ENCODE data around the gene BTNL8.

The BTNL8 gene

GRCh38 chr5:180918380-180918779, 19.4 kb downstream of the BTNL8 start:
- Histone ChIP-seq H3K36me3 (ENCODE audit: control insufficient read depth in 1 of 2, insufficient read depth in 2 of 2, low read length in 2 of 2) (no peaks in the 10 kb centered on the region), H3K27ac (ENCODE audit: low read length) (no peak overlapping the region), H3K4me3 (ENCODE audit: low read depth in 1 of 2, low read length in 2 of 2) (no peak overlapping the region), H3K4me1 (ENCODE audit: control insufficient read depth in 1 of 2, insufficient read depth in 2 of 2, low read length in 2 of 2) (no peaks in the 10 kb centered on the region), H3K27me3 (ENCODE audit: low read depth, low read length) (no peaks in the 10 kb centered on the region), H3K9me3 (ENCODE audit: control insufficient read depth in 1 of 2, low read length in 2 of 2) (peaks cover 0 to 7% of the 10 kb centered on the region in 2 donors)

GRCh38 chr5:180920710-180921109, 21.8 kb downstream of the BTNL8 start:
- no peak overlapping the region for H3K27ac ChIP-seq (ENCODE audit: low read length)
- no peaks in the 10 kb centered on the region for H3K4me1 ChIP-seq (ENCODE audit: control insufficient read depth in 1 of 2, insufficient read depth in 2 of 2, low read length in 2 of 2)
- H3K36me3 ChIP-seq (ENCODE audit: control insufficient read depth in 1 of 2, insufficient read depth in 2 of 2, low read length in 2 of 2): no peaks in the 10 kb centered on the region
- no peak overlapping the region for H3K4me3 ChIP-seq (ENCODE audit: low read depth in 1 of 2, low read length in 2 of 2)
- H3K27me3 ChIP-seq (ENCODE audit: low read depth, low read length): no peaks in the 10 kb centered on the region
- H3K9me3 ChIP-seq (ENCODE audit: control insufficient read depth in 1 of 2, low read length in 2 of 2): peaks cover 8 to 14% of the 10 kb centered on the region in 2 donors

- Histone ChIP-seq H3K27ac (ENCODE audit: low read length) (no peak overlapping the region), H3K4me3 (ENCODE audit: low read depth in 1 of 2, low read length in 2 of 2) (no peak overlapping the region), H3K9me3 (ENCODE audit: control insufficient read depth in 1 of 2, low read length in 2 of 2) (peaks cover 8 to 19% of the 10 kb centered on the region in 2 donors), H3K27me3 (ENCODE audit: low read depth, low read length) (no peaks in the 10 kb centered on the region), H3K36me3 (ENCODE audit: control insufficient read depth in 1 of 2, insufficient read depth in 2 of 2, low read length in 2 of 2) (no peaks in the 10 kb centered on the region), H3K4me1 (ENCODE audit: control insufficient read depth in 1 of 2, insufficient read depth in 2 of 2, low read length in 2 of 2) (no peaks in the 10 kb centered on the region)
These were observed 24.0 kb downstream of the BTNL8 start for GRCh38 chr5:180922932-180923331.

- no peak overlapping the region for H3K4me3 ChIP-seq (ENCODE audit: low read depth in 1 of 2, low read length in 2 of 2)
- no peaks in the 10 kb centered on the region for H3K36me3 ChIP-seq (ENCODE audit: control insufficient read depth in 1 of 2, insufficient read depth in 2 of 2, low read length in 2 of 2)
These were observed 33.7 kb downstream of the BTNL8 start for GRCh38 chr5:180932660-180933059.

GRCh38 chr5:180935203-180935602, 36.2 kb downstream of the BTNL8 start:
- H3K36me3 ChIP-seq (ENCODE audit: control insufficient read depth in 1 of 2, insufficient read depth in 2 of 2, low read length in 2 of 2): no peaks in the 10 kb centered on the region
- H3K27me3 ChIP-seq (ENCODE audit: low read depth, low read length): no peaks in the 10 kb centered on the region
- H3K4me1 ChIP-seq (ENCODE audit: control insufficient read depth in 1 of 2, insufficient read depth in 2 of 2, low read length in 2 of 2): no peaks in the 10 kb centered on the region
- peaks cover 10 to 31% of the 10 kb centered on the region in 2 donors for H3K9me3 ChIP-seq (ENCODE audit: control insufficient read depth in 1 of 2, low read length in 2 of 2)
- H3K27ac ChIP-seq (ENCODE audit: low read length): no peak overlapping the region
- H3K4me3 ChIP-seq (ENCODE audit: low read depth in 1 of 2, low read length in 2 of 2): no peak overlapping the region

More at GRCh38 chr5:180932660-180933059, 33.7 kb downstream of the BTNL8 start:
- H3K4me1 ChIP-seq (ENCODE audit: control insufficient read depth in 1 of 2, insufficient read depth in 2 of 2, low read length in 2 of 2): no peaks in the 10 kb centered on the region
- H3K27me3 ChIP-seq (ENCODE audit: low read depth, low read length): no peaks in the 10 kb centered on the region
- H3K27ac ChIP-seq (ENCODE audit: low read length): no peak overlapping the region
- H3K9me3 ChIP-seq (ENCODE audit: control insufficient read depth in 1 of 2, low read length in 2 of 2): peaks cover 8 to 21% of the 10 kb centered on the region in 2 donors

- H3K36me3 ChIP-seq (ENCODE audit: control insufficient read depth in 1 of 2, insufficient read depth in 2 of 2, low read length in 2 of 2): no peaks in the 10 kb centered on the region
- H3K27ac ChIP-seq (ENCODE audit: low read length): no peak overlapping the region
- no peaks in the 10 kb centered on the region for H3K4me1 ChIP-seq (ENCODE audit: control insufficient read depth in 1 of 2, insufficient read depth in 2 of 2, low read length in 2 of 2)
- no peaks in the 10 kb centered on the region for H3K27me3 ChIP-seq (ENCODE audit: low read depth, low read length)
- H3K4me3 ChIP-seq (ENCODE audit: low read depth in 1 of 2, low read length in 2 of 2): no peak overlapping the region
- peaks cover 10 to 31% of the 10 kb centered on the region in 2 donors for H3K9me3 ChIP-seq (ENCODE audit: control insufficient read depth in 1 of 2, low read length in 2 of 2)
These were observed 39.3 kb downstream of the BTNL8 start for GRCh38 chr5:180938294-180938693.

- Histone ChIP-seq H3K4me3 (ENCODE audit: low read depth in 1 of 2, low read length in 2 of 2) (no peak overlapping the region), H3K36me3 (ENCODE audit: control insufficient read depth in 1 of 2, insufficient read depth in 2 of 2, low read length in 2 of 2) (no peaks in the 10 kb centered on the region), H3K27ac (ENCODE audit: low read length) (no peak overlapping the region), H3K27me3 (ENCODE audit: low read depth, low read length) (no peaks in the 10 kb centered on the region), H3K4me1 (ENCODE audit: control insufficient read depth in 1 of 2, insufficient read depth in 2 of 2, low read length in 2 of 2) (no peaks in the 10 kb centered on the region), H3K9me3 (ENCODE audit: control insufficient read depth in 1 of 2, low read length in 2 of 2) (no peaks in the 10 kb centered on the region)
These were observed 51.5 kb downstream of the BTNL8 start for GRCh38 chr5:180950291-180950949.

- no peaks in the 10 kb centered on the region for H3K9me3 ChIP-seq (ENCODE audit: control insufficient read depth in 1 of 2, low read length in 2 of 2)
- H3K36me3 ChIP-seq (ENCODE audit: control insufficient read depth in 1 of 2, insufficient read depth in 2 of 2, low read length in 2 of 2): no peaks in the 10 kb centered on the region
- H3K4me3 ChIP-seq (ENCODE audit: low read depth in 1 of 2, low read length in 2 of 2): no peak overlapping the region
- H3K4me1 ChIP-seq (ENCODE audit: control insufficient read depth in 1 of 2, insufficient read depth in 2 of 2, low read length in 2 of 2): no peaks in the 10 kb centered on the region
- H3K27me3 ChIP-seq (ENCODE audit: low read depth, low read length): no peaks in the 10 kb centered on the region
- no peak overlapping the region for H3K27ac ChIP-seq (ENCODE audit: low read length)
These were observed 60.7 kb downstream of the BTNL8 start for GRCh38 chr5:180959661-180960060.

- Histone ChIP-seq H3K36me3 (ENCODE audit: control insufficient read depth in 1 of 2, insufficient read depth in 2 of 2, low read length in 2 of 2) (no peaks in the 10 kb centered on the region), H3K4me1 (ENCODE audit: control insufficient read depth in 1 of 2, insufficient read depth in 2 of 2, low read length in 2 of 2) (no peaks in the 10 kb centered on the region), H3K9me3 (ENCODE audit: control insufficient read depth in 1 of 2, low read length in 2 of 2) (no peaks in the 10 kb centered on the region), H3K27me3 (ENCODE audit: low read depth, low read length) (no peaks in the 10 kb centered on the region), H3K4me3 (ENCODE audit: low read depth in 1 of 2, low read length in 2 of 2) (no peak overlapping the region), H3K27ac (ENCODE audit: low read length) (no peak overlapping the region)
These were observed 61.2 kb downstream of the BTNL8 start for GRCh38 chr5:180960209-180960608.

- no peaks in the 10 kb centered on the region for H3K36me3 ChIP-seq (ENCODE audit: control insufficient read depth in 1 of 2, insufficient read depth in 2 of 2, low read length in 2 of 2)
- H3K4me1 ChIP-seq (ENCODE audit: control insufficient read depth in 1 of 2, insufficient read depth in 2 of 2, low read length in 2 of 2): no peaks in the 10 kb centered on the region
- H3K27ac ChIP-seq (ENCODE audit: low read length): no peak overlapping the region
- H3K27me3 ChIP-seq (ENCODE audit: low read depth, low read length): no peaks in the 10 kb centered on the region
- H3K4me3 ChIP-seq (ENCODE audit: low read depth in 1 of 2, low read length in 2 of 2): no peak overlapping the region
- peaks cover 0 to 3% of the 10 kb centered on the region in 2 donors for H3K9me3 ChIP-seq (ENCODE audit: control insufficient read depth in 1 of 2, low read length in 2 of 2)
These were observed 70.4 kb downstream of the BTNL8 start for GRCh38 chr5:180969406-180969805.

GRCh38 chr5:180970336-180970735, 71.4 kb downstream of the BTNL8 start:
- H3K4me1 ChIP-seq (ENCODE audit: control insufficient read depth in 1 of 2, insufficient read depth in 2 of 2, low read length in 2 of 2): no peaks in the 10 kb centered on the region
- H3K4me3 ChIP-seq (ENCODE audit: low read depth in 1 of 2, low read length in 2 of 2): no peak overlapping the region
- H3K27me3 ChIP-seq (ENCODE audit: low read depth, low read length): no peaks in the 10 kb centered on the region
- peaks cover 0 to 3% of the 10 kb centered on the region in 2 donors for H3K9me3 ChIP-seq (ENCODE audit: control insufficient read depth in 1 of 2, low read length in 2 of 2)
- H3K27ac ChIP-seq (ENCODE audit: low read length): no peak overlapping the region
- no peaks in the 10 kb centered on the region for H3K36me3 ChIP-seq (ENCODE audit: control insufficient read depth in 1 of 2, insufficient read depth in 2 of 2, low read length in 2 of 2)

GRCh38 chr5:180970875-180971274, 71.9 kb downstream of the BTNL8 start:
- Histone ChIP-seq H3K4me3 (ENCODE audit: low read depth in 1 of 2, low read length in 2 of 2) (no peak overlapping the region), H3K27me3 (ENCODE audit: low read depth, low read length) (no peaks in the 10 kb centered on the region)

More at GRCh38 chr5:180970875-180971274, 71.9 kb downstream of the BTNL8 start:
- H3K9me3 ChIP-seq (ENCODE audit: control insufficient read depth in 1 of 2, low read length in 2 of 2): peaks cover 0 to 3% of the 10 kb centered on the region in 2 donors
- H3K4me1 ChIP-seq (ENCODE audit: control insufficient read depth in 1 of 2, insufficient read depth in 2 of 2, low read length in 2 of 2): no peaks in the 10 kb centered on the region
- no peaks in the 10 kb centered on the region for H3K36me3 ChIP-seq (ENCODE audit: control insufficient read depth in 1 of 2, insufficient read depth in 2 of 2, low read length in 2 of 2)
- no peak overlapping the region for H3K27ac ChIP-seq (ENCODE audit: low read length)
